ENCODE data around the gene ZNF414. TPM values are rescaled to one million over a fixed set of nuclear protein-coding genes. Genes with fewer than 3 reads are reported as not detected.
A peak's percentile ranks its signal among the peaks of the same experiment; 100 is the strongest.

The ZNF414 gene
- total and polyA plus RNA-seq, 10 of the 15 experiments (the other 5 are each of a cell fraction or from before 2014, with no cell fraction given) = 0.16 to 23.7 (median 5.3) TPM; not detected in 1

DNA sequence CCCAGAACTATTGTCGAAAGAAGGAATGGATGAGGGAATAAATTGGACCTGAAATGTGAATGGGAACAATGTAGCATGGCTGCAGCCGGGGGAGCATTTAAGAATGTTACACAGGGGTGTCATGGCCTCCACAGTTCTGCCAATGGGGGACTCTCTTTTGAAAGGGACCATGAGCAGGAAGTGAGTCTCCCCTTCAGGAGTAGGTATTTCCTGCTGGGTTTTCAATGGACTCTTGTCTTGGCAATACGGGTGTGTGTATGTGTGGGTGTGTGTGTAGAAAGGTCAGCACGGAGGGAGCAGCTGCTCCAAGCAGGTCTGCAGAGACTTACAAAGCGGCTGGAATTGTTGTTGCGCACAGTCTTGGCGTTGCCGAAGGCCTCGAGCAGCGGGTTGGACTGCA, 38.8 kb upstream of the ZNF414 start:
- no peak overlapping the region for H3K4me3 ChIP-seq
- in situ Hi-C loops (cut with MboI) = no loop called here
- H3K9me3 ChIP-seq (replicated peaks; ENCODE audit: control insufficient read depth, insufficient read depth, low read length) = no peaks in the 10 kb centered on the region
- intact Hi-C loops (cut with micrococcal nuclease; ENCODE audit: unreplicated experiment) = no loop called here
- SMC1A ChIA-PET (ENCODE audit: uncharacterized antibody, unreplicated experiment) = no interaction called here
- ATAC-seq (no peak), DNase-seq (ENCODE audit: low read depth, low spot score) (no peak), FAIRE-seq (no peak)
- 79% methylated on average over 10 of the region's 10 CpGs for WGBS (ENCODE audit: insufficient coverage, insufficient replicate concordance, low lambda C conversion rate, missing lambda C conversion rate)
- no peaks in the 10 kb centered on the region for H3K27me3 ChIP-seq (replicated peaks in 1 of 2; ENCODE audit: control insufficient read depth in 2 of 2, insufficient read depth in 2 of 2, low read length in 1 of 2)
- peaks cover 0 to 3% of the 10 kb centered on the region in 2 experiments; a peak in 3 of 4 replicates for H3K36me3 ChIP-seq (ENCODE audit: control insufficient read depth in 2 of 2, insufficient read depth in 2 of 2, low read length in 1 of 2)
- no peak overlapping the region for H3K9ac ChIP-seq (ENCODE audit: control insufficient read depth, insufficient read depth, low read length)
- RAD21 ChIA-PET (ENCODE audit: unreplicated experiment) = no interaction called here
- CTCF ChIA-PET = no interaction called here
- H3K4me1 ChIP-seq (ENCODE audit: control insufficient read depth, insufficient read depth, low read length) = no peaks in the 10 kb centered on the region
- POLR2A ChIA-PET = no interaction called here
- no peaks in the 10 kb centered on the region for H3K79me2 ChIP-seq (ENCODE audit: control insufficient read depth, insufficient read depth, low read length)
- H3K27ac ChIP-seq (ENCODE audit: control insufficient read depth, insufficient read depth) = no peak overlapping the region
- BruUV-seq (replicated peaks) = no TSS peak
- H3K4me2 ChIP-seq (ENCODE audit: control insufficient read depth, insufficient read depth) = no peak overlapping the region
- H4K20me1 ChIP-seq (ENCODE audit: control insufficient read depth, insufficient read depth) = no peaks in the 10 kb centered on the region
- no peak overlapping the region for H2AFZ ChIP-seq (ENCODE audit: control insufficient read depth, low read depth, low read length)
- TF ChIP-seq SIN3A (IDR thresholded peaks at IDR 0.05; ENCODE audit: low read depth, low read length) = no peak
- TF ChIP-seq DPF2 (IDR thresholded peaks at IDR 0.05) = no peak
- no peak for TF ChIP-seq BACH1 (IDR thresholded peaks at IDR 0.05; ENCODE audit: borderline replicate concordance)
- TF ChIP-seq, protein P1, sequence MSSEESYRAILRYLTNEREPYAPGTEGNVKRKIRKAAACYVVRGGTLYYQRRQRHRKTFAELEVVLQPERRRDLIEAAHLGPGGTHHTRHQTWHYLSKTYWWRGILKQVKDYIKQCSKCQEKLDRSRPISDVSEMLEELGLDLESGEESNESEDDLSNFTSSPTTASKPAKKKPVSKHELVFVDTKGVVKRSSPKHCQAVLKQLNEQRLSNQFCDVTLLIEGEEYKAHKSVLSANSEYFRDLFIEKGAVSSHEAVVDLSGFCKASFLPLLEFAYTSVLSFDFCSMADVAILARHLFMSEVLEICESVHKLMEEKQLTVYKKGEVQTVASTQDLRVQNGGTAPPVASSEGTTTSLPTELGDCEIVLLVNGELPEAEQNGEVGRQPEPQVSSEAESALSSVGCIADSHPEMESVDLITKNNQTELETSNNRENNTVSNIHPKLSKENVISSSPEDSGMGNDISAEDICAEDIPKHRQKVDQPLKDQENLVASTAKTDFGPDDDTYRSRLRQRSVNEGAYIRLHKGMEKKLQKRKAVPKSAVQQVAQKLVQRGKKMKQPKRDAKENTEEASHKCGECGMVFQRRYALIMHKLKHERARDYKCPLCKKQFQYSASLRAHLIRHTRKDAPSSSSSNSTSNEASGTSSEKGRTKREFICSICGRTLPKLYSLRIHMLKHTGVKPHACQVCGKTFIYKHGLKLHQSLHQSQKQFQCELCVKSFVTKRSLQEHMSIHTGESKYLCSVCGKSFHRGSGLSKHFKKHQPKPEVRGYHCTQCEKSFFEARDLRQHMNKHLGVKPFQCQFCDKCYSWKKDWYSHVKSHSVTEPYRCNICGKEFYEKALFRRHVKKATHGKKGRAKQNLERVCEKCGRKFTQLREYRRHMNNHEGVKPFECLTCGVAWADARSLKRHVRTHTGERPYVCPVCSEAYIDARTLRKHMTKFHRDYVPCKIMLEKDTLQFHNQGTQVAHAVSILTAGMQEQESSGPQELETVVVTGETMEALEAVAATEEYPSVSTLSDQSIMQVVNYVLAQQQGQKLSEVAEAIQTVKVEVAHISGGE (CRISPR knock-in tag; IDR thresholded peaks at IDR 0.05) = peak; percentile 49
- TF ChIP-seq ZBTB40 (IDR thresholded peaks at IDR 0.05; ENCODE audit: borderline replicate concordance) = 0 out of 2 replicates have a peak, but pooled peaks have one; percentile 22
- TF ChIP-seq, protein P2, sequence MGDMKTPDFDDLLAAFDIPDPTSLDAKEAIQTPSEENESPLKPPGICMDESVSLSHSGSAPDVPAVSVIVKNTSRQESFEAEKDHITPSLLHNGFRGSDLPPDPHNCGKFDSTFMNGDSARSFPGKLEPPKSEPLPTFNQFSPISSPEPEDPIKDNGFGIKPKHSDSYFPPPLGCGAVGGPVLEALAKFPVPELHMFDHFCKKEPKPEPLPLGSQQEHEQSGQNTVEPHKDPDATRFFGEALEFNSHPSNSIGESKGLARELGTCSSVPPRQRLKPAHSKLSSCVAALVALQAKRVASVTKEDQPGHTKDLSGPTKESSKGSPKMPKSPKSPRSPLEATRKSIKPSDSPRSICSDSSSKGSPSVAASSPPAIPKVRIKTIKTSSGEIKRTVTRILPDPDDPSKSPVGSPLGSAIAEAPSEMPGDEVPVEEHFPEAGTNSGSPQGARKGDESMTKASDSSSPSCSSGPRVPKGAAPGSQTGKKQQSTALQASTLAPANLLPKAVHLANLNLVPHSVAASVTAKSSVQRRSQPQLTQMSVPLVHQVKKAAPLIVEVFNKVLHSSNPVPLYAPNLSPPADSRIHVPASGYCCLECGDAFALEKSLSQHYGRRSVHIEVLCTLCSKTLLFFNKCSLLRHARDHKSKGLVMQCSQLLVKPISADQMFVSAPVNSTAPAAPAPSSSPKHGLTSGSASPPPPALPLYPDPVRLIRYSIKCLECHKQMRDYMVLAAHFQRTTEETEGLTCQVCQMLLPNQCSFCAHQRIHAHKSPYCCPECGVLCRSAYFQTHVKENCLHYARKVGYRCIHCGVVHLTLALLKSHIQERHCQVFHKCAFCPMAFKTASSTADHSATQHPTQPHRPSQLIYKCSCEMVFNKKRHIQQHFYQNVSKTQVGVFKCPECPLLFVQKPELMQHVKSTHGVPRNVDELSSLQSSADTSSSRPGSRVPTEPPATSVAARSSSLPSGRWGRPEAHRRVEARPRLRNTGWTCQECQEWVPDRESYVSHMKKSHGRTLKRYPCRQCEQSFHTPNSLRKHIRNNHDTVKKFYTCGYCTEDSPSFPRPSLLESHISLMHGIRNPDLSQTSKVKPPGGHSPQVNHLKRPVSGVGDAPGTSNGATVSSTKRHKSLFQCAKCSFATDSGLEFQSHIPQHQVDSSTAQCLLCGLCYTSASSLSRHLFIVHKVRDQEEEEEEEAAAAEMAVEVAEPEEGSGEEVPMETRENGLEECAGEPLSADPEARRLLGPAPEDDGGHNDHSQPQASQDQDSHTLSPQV (IDR thresholded peaks at IDR 0.05) = no peak
- TF ChIP-seq CHD1 (IDR thresholded peaks at IDR 0.05; ENCODE audit: low read depth, low read length) = no peak
- TF ChIP-seq SIX5 (IDR thresholded peaks at IDR 0.05; ENCODE audit: low read depth, low read length, severe bottlenecking) = peak; percentile 63
- peak; percentile 46 for TF ChIP-seq HCFC1 (IDR thresholded peaks at IDR 0.05; ENCODE audit: low read length)
- TF ChIP-seq TAF1 (IDR thresholded peaks at IDR 0.05; ENCODE audit: borderline replicate concordance, low read depth, low read length) = no peak
- TF ChIP-seq NFIC (IDR thresholded peaks at IDR 0.05; ENCODE audit: low read depth, low read length) = no peak
- no peak for TF ChIP-seq LARP7 (IDR thresholded peaks at IDR 0.05)
- no peak for TF ChIP-seq TARDBP (IDR thresholded peaks at IDR 0.05; ENCODE audit: borderline replicate concordance)
- peak; percentile 96 for TF ChIP-seq YY1 (IDR thresholded peaks at IDR 0.05; ENCODE audit: low read depth, low read length)
- no peak for TF ChIP-seq SMAD1 (IDR thresholded peaks at IDR 0.05; ENCODE audit: low read depth, partially characterized antibody)

All from GM12878 (cell line).